ENCODE measurements around the gene CFL1. TPM values are rescaled to one million over a fixed set of nuclear protein-coding genes. Genes with fewer than 3 reads are reported as not detected.
A peak's percentile ranks its signal among the peaks of the same experiment; 100 is the strongest.

CFL1 gene
- total and polyA plus RNA-seq, 2 of the 8 experiments (the other 6 are each of a cell fraction or from before 2014, with no cell fraction given): 1,252 to 1,365 TPM

DNA sequence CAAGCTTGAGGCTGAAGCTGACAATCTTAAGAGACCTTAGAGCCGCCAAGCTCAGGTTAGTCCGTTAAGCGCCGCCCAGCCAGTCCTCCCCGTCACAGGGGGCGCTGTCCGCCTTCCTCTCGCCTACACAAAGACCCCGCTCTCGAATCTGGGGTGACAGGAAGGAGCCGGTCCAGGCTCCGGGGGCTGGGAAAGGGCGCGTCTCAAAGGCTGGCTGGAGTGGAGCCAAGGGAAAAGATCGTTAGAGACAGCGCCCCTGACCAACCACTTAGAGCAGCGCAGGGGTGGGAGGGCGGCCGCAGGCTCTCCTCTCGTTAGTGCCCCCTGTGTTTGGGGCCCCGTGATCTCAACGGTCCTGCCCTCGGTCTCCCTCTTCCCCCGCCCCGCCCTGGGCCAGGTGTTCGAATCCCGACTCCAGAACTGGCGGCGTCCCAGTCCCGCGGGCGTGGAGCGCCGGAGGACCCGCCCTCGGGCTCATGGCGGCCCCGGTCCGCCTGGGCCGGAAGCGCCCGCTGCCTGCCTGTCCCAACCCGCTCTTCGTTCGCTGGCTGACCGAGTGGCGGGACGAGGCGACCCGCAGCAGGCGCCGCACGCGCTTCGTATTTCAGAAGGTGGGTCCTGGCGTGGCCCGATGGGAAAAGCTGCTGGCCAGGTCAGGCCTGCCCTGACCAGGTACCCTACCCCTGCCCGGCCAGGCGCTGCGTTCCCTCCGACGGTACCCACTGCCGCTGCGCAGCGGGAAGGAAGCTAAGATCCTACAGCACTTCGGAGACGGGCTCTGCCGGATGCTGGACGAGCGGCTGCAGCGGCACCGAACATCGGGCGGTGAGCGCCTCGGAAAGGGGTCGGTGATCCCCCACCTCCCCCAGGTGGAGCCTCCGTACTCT is 2.5 kb upstream of the CFL1 start, which contains the start of gene MUS81:
MUS81 (plus strand) TSS at position 156 of the 887 bp plus-strand sequence; CDS start at position 477, 321 bp downstream.
- Histone ChIP-seq H3K23me2 (ENCODE audit: low read depth, low read length) (peaks cover 19% of the 10 kb centered on the region), H3K27me3 (replicated peaks in 1 of 4; ENCODE audit: control insufficient read depth in 3 of 4, extremely low read depth in 1 of 4, insufficient read depth in 3 of 4, low read length in 3 of 4) (no peaks in the 10 kb centered on the region), H3K36me3 (ENCODE audit: control insufficient read depth in 2 of 4, insufficient read depth in 4 of 4, low read length in 3 of 4) (peaks cover 9 to 23% (median 22%) of the 10 kb centered on the region in 4 experiments), H3K18ac (ENCODE audit: extremely low read depth, low read length) (peak within 1 kb of the TSS; percentile 99), H2BK120ac (replicated peaks; ENCODE audit: low read depth, low read length) (peak within 1 kb of the TSS; percentile 65), H2AFZ (ENCODE audit: low read length) (0 out of 2 replicates have a peak within 1 kb of the TSS, but pooled peaks have one; percentile 3), H3K4me1 (replicated peaks in 1 of 4; ENCODE audit: control insufficient read depth in 3 of 4, insufficient read depth in 4 of 4, low read length in 3 of 4) (peaks cover 0 to 15% (median 6%) of the 10 kb centered on the region in 4 experiments; a peak in 5 of 7 replicates), H3K79me1 (ENCODE audit: low read depth, low read length) (peaks cover 11% of the 10 kb centered on the region), H3K79me2 (ENCODE audit: control insufficient read depth in 1 of 2, insufficient read depth in 2 of 2, low read length in 2 of 2) (peaks cover 12 to 26% of the 10 kb centered on the region in 2 experiments), H2BK5ac (ENCODE audit: low read depth, low read length) (peak within 1 kb of the TSS; percentile 98), H4K5ac (ENCODE audit: insufficient read length, low read depth, low read length) (peak within 1 kb of the TSS; percentile 64), H3K4ac (replicated peaks; ENCODE audit: insufficient read length, low read depth, low read length) (peak within 1 kb of the TSS; percentile 91), H3K4me3 (ENCODE audit: extremely low read depth in 1 of 4, insufficient read depth in 2 of 4, low read depth in 3 of 4, low read length in 4 of 4) (peak within 1 kb of the TSS; percentile 75 to 95 (median 86)), H4K20me1 (replicated peaks in 1 of 2; ENCODE audit: control insufficient read depth in 1 of 2, insufficient read depth in 2 of 2, low read length in 2 of 2) (peaks cover 13 to 15% of the 10 kb centered on the region in 2 experiments), H3K9ac (replicated peaks in 1 of 4; ENCODE audit: extremely low read depth in 1 of 4, low read depth in 3 of 4, low read length in 3 of 4) (peak within 1 kb of the TSS; percentile 78 to 97 (median 94)), H3K56ac (replicated peaks; ENCODE audit: insufficient read length, low read depth, low read length) (peak within 1 kb of the TSS; percentile 62), H3K14ac (ENCODE audit: insufficient read length) (peak within 1 kb of the TSS; percentile 51), H2AK5ac (ENCODE audit: low read depth, low read length) (peak within 1 kb of the TSS; percentile 84), H3K27ac (ENCODE audit: low read depth, low read length) (peak within 1 kb of the TSS; percentile 96), H2BK20ac (ENCODE audit: low read length) (peak within 1 kb of the TSS; percentile 83; the same call in 1 of the 2 replicates), H3K9me3 (ENCODE audit: insufficient read depth in 2 of 2, low read depth in 1 of 2, low read length in 1 of 2) (no peaks in the 10 kb centered on the region), H4K91ac (replicated peaks; ENCODE audit: insufficient read length, low read length) (peak within 1 kb of the TSS; percentile 96), H4K8ac (ENCODE audit: extremely low read depth, insufficient read depth, low read length) (peak within 1 kb of the TSS; percentile 97), H2BK15ac (ENCODE audit: low read length) (peak within 1 kb of the TSS; percentile 98; the same call in 1 of the 2 replicates), H2BK12ac (ENCODE audit: low read depth, low read length) (peak within 1 kb of the TSS; percentile 99), H3K4me2 (ENCODE audit: insufficient read depth in 1 of 2, low read depth in 2 of 2, low read length in 2 of 2) (peak within 1 kb of the TSS; percentile 95 to 97), H3K23ac (ENCODE audit: insufficient read length) (no peak within 1 kb of the TSS)
- DNase-seq (ENCODE audit: low read depth in 1 of 2, low spot score in 2 of 2) (peak; percentile 91 to 99), FAIRE-seq (no peak)
- ChIA-PET POLR2A (ENCODE audit: partially characterized antibody) (interaction anchor here (0.5 to 39.7 kb wide), 42 partner anchors 5 to 314 kb away, joined by 3 to 1071 read pairs (median 4); partner anchors contain the start of genes AP5B1, BANF1, C11orf68 and CCDC85B), CTCF (ENCODE audit: partially characterized antibody) (interaction anchor here (0.6 to 9.9 kb wide), 39 partner anchors 9 to 245 kb away, joined by 3 to 191 read pairs (median 4); partner anchors contain the start of genes BANF1, CCDC85B, CTSW and FIBP)
- WGBS, 2 experiments (ENCODE audit: extremely low coverage in 1 of 2, insufficient coverage in 1 of 2, insufficient read length in 1 of 2, insufficient replicate concordance in 2 of 2, low coverage in 1 of 2, low lambda C conversion rate in 2 of 2, missing lambda C conversion rate in 1 of 2): 2% methylated on average over 64 of the region's 78 CpGs; no CpG with 5 or more reads in 1 of the 2 experiments
- TF ChIP-seq KDM4A (IDR thresholded peaks at IDR 0.05; ENCODE audit: low read depth, low read length, severe bottlenecking) (peak; percentile 36), KDM1A (IDR thresholded peaks at IDR 0.05; ENCODE audit: borderline replicate concordance, low read length) (no peak), BRCA1 (IDR thresholded peaks at IDR 0.05; ENCODE audit: low read depth, low read length) (no peak), RXRA (IDR thresholded peaks at IDR 0.05; ENCODE audit: insufficient read depth, low read depth, low read length) (no peak), MAFK (IDR thresholded peaks at IDR 0.05; ENCODE audit: low read depth, low read length) (no peak), EP300 (IDR thresholded peaks at IDR 0.05; ENCODE audit: borderline replicate concordance in 1 of 2, low read depth in 2 of 2, low read length in 2 of 2) (peak in 1 of 2 experiments; percentile 61; a peak in 1 of 3 replicates), BACH1 (IDR thresholded peaks at IDR 0.05; ENCODE audit: low read length) (no peak)

All from H1 (cell line).